Activated naive CD4-positive, alpha-beta T cell treated with anti-CD3 and anti-CD28 coated beads, Interleukin-2, amount 50 U/mL, for 24 hours (primary cell): Measurements from ENCODE around the gene MIB1.

ENCODE experiments used
- H3K27ac Mint-ChIP-seq: one replicate; pipeline ENCODE4 v1.8.0; 2021; ENCODE audit warnings: mild to moderate bottlenecking, mixed read lengths
- H3K27me3 Mint-ChIP-seq: one replicate; pipeline ENCODE4 v1.8.0; 2021; ENCODE audit warnings: mixed read lengths
- H3K36me3 Mint-ChIP-seq: one replicate; pipeline ENCODE4 v1.8.0; 2021; ENCODE audit warnings: mixed read lengths
- H3K4me1 Mint-ChIP-seq: one replicate; pipeline ENCODE4 v1.8.0; 2021; ENCODE audit warnings: mixed read lengths
- H3K4me3 Mint-ChIP-seq: one replicate; pipeline ENCODE4 v1.8.0; 2021; ENCODE audit warnings: mild to moderate bottlenecking, mixed read lengths
- H3K9me3 Mint-ChIP-seq: one replicate; pipeline ENCODE4 v1.8.0; 2021; ENCODE audit warnings: mixed read lengths

The MIB1 gene

DNA sequence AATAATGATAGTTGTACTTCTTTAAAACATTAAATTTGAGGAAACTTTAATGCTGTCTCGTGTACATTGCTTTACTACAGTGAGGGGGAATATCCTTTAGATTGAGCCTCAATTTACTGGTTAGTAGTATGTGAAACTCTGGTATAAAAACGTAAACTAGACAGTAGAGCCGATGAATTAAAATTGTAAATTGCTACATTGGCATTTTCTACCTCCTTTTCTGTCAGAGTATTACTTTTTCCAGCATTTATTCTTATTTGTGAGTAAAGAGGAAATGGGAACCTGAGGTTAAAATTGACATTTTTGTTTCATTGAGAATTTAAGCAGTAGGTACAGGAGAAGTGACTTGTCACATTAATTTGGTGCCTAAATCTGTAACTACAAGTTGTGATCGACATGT is 128.2 kb downstream of the MIB1 start:
- Mint-ChIP-seq H3K36me3 (peaks cover 20% of the 10 kb centered on the region), H3K27ac (no peak overlapping the region), H3K9me3 (no peaks in the 10 kb centered on the region), H3K4me3 (no peak overlapping the region), H3K4me1 (no peaks in the 10 kb centered on the region), H3K27me3 (no peaks in the 10 kb centered on the region)

DNA sequence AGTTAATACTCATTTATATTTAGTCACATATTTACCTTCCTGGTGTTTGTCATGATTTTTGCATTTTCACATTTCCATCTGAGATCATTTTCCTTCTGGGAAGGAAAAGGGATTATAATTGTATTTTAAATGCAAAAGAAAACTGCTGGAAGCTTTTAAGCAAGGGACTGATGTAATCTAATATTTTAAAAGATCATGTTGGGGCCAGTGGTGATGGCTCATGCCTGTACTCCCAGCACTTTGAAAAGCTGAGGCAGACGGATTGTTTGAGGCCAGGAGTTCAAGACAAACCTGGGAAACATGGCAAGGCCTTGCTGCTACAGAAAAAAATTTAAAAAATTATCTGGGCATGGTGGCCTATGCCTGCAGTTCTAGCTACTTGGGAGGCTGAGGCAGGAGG is 149.0 kb downstream of the MIB1 start:
- H3K9me3 Mint-ChIP-seq = no peaks in the 10 kb centered on the region
- H3K27me3 Mint-ChIP-seq = peaks cover 8% of the 10 kb centered on the region
- no peaks in the 10 kb centered on the region for H3K4me1 Mint-ChIP-seq
- H3K36me3 Mint-ChIP-seq = no peaks in the 10 kb centered on the region
- no peak overlapping the region for H3K27ac Mint-ChIP-seq
- H3K4me3 Mint-ChIP-seq = no peak overlapping the region

DNA sequence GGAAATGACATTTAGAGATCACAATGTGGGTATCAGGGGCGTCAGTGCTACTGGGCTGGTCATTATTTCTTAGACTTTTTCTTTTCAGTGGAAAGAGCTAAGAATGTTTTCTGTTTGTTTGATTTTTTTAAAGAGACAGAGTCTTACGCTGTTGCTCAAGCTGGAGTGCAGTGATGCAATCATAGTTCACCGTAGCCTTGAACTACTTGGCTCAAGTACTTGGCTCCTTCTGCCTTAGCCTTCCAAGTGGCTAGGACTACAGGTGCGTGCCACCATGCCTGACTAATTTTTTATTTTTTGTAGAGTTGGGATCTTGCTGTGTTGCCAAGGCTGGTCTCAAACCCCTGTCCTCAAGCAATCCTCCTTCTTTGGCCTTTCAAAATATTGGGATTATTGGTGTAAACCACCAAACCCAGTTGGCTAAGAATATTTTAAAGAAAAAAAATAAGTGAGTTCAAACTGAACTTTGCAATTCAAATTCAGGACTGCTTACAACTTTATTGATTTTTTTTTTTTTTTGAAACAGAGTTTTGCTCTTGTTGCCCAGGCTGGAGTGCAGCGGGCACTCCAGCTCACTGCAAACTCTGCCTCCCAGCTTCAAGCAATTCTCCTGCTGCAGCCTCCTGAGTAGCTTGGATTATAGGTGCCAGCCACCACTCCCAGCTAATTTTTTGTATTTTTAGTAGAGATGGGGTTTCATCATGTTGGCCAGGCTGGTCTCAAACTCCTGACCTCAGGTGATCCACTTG is 154.2 kb downstream of the MIB1 start:
- Mint-ChIP-seq H3K27me3 (peaks cover 23% of the 10 kb centered on the region), H3K4me1 (no peaks in the 10 kb centered on the region), H3K36me3 (no peaks in the 10 kb centered on the region), H3K4me3 (no peak overlapping the region), H3K9me3 (no peaks in the 10 kb centered on the region), H3K27ac (no peak overlapping the region)

DNA sequence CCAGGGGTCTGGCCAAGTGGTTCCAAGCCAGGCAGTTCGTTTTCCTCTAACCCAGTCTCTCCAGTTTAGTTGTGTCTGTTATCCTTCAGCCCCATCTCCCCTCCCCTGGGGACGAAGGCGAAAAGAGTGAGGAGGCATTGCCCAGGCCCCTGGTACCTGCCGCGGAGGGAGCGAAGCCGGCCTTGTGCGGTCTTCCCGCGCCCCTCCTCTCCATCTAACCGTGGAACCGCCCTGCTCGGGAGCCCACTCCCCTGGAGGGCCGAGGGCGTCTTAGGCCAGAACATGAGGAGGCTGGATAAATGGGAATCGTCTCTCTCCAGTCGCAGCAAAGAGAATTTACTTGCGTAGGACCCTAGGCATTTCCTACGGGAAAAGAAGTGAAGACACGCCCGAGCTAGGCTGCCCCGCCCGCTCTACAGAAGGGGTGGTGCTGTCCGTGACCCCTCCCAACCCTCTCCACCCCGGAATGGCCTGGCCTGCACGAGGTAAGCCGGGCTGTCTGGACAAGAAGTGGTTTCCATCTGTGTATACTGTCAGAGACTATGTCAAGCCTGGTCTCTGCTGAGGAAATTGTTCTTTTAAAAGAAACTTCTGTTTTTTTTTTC is 156.2 kb downstream of the MIB1 start:
- Mint-ChIP-seq H3K36me3 (no peaks in the 10 kb centered on the region), H3K4me1 (no peaks in the 10 kb centered on the region), H3K4me3 (no peak overlapping the region), H3K27ac (no peak overlapping the region), H3K9me3 (no peaks in the 10 kb centered on the region), H3K27me3 (peaks cover 20% of the 10 kb centered on the region)

DNA sequence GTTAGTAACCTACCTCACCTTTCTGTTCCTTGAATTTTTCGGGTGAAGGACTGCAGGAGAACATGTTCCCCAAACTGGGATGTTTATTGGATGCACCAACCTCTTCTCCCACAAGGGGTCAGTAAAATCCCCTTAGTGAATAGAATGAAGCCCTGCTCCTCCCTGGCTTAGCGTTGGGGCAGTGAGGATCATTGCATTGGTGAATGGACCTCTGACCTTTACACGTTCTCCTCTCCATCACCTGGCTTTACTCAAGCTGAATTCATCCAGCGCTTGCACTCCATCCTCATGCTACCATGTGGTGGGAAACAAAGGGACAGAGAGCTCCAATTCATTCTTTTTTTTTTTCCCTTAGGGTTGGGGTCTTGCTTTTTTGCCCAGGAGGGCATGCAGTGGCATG is 157.2 kb downstream of the MIB1 start:
- H3K4me3 Mint-ChIP-seq = no peak overlapping the region
- H3K4me1 Mint-ChIP-seq = no peaks in the 10 kb centered on the region
- no peaks in the 10 kb centered on the region for H3K36me3 Mint-ChIP-seq
- H3K27me3 Mint-ChIP-seq = peaks cover 23% of the 10 kb centered on the region
- no peak overlapping the region for H3K27ac Mint-ChIP-seq
- no peaks in the 10 kb centered on the region for H3K9me3 Mint-ChIP-seq

DNA sequence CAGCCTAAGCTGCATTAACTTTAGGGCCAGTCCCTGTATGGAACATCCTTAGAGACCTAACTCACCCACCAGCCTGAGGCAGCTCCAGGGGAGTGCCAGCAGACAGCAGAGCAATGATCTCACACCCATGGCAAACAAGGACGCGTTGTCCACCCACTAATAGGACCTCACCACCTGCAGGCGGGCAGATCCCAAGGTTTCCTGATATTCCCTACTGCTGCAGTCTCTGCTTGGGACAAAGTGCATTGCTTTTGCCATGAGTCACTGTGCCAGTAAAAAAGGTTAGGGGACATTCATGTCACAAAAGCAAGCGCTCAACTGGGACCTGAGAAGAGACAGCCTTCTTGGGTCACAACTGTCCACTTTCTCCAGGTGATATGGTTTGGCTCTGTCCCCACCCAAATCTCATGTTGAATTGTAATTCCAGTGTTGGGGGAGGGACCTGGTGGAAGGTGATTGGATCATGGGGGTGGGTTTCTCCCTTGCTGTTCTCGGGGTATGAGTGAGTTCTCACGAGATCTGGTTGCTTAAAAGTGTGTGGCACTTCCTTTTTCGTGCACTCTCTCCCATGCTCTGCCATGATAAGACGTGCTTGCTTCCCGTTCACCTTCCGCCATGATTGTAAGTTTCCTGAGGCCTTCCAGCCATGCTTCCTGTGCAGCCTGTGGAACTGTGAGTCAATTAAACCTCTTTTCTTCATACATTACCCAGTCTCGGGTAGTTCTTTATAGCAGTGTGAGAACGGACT is 160.2 kb downstream of the MIB1 start:
- H3K27ac Mint-ChIP-seq = no peak overlapping the region
- H3K27me3 Mint-ChIP-seq = peaks cover 25% of the 10 kb centered on the region
- H3K36me3 Mint-ChIP-seq = no peaks in the 10 kb centered on the region
- H3K4me3 Mint-ChIP-seq = no peak overlapping the region
- H3K4me1 Mint-ChIP-seq = no peaks in the 10 kb centered on the region
- no peaks in the 10 kb centered on the region for H3K9me3 Mint-ChIP-seq

DNA sequence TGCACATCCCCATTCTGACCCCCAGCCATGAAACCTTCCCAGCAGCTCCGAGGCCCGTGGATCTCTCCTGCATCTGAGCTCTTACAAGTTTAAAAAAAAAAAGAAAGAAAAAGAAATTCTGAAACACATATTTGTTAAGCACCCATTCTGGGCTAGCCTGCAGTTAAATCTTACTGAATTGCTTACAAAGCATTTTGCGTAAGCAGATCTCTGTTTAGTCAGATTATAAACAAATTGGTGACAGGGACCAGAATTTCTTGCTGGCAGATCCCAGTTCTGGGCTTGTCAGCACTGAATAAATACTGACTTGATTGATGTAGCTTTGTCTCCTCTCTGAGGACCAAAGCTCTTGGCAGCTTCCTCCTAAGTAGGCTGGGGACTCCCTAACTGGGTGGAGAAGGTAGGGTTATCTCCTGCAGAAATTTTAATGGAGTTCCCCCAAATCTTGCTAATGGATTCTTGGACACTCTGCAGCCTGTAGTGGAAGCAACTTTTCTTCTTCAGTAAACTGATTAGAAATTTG is 160.9 kb downstream of the MIB1 start:
- H3K9me3 Mint-ChIP-seq = no peaks in the 10 kb centered on the region
- H3K27ac Mint-ChIP-seq = no peak overlapping the region
- no peak overlapping the region for H3K4me3 Mint-ChIP-seq
- no peaks in the 10 kb centered on the region for H3K36me3 Mint-ChIP-seq
- no peaks in the 10 kb centered on the region for H3K4me1 Mint-ChIP-seq
- H3K27me3 Mint-ChIP-seq = peaks cover 23% of the 10 kb centered on the region

DNA sequence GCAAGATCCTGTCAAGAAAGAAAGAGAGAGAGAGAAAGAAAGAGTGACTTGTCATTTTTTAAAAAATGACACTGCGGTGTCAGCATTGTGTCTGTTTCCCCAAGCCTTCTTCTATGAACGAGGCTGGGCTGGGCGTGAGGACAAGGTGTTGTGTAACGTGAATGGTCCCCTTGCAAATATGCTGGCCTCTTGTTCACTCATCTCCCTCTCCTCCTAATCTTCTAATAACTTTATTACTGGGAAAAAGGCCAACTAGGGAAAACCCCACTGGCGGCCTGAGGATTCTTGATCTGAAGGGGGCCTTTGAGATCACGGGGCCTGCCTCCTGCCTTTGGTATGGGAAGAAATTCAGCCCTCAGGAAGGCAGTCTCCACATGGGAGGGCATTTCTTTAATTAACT is 163.1 kb downstream of the MIB1 start:
- Mint-ChIP-seq H3K4me3 (no peak overlapping the region), H3K4me1 (no peaks in the 10 kb centered on the region), H3K9me3 (no peaks in the 10 kb centered on the region), H3K27me3 (peaks cover 10% of the 10 kb centered on the region), H3K36me3 (no peaks in the 10 kb centered on the region), H3K27ac (peak overlapping the region; percentile 37)

DNA sequence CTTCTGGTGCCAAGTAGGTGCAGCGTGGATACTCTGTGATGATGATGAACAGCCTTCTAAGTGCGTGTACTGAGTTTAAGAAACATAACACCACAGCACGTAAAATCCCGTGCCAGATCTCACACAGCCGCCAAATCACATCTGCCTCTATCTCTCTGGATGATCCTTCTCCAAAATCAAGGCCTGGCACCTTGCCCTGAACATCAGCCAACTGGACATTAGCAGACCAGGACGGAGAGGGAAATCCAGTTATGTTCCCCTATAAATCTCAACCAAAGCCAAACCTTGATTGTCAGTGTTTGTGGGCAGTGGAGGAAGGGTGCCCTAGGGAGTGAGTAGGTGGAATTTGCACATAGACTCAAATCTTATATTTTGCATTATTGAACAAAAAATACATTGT is 164.3 kb downstream of the MIB1 start:
- Mint-ChIP-seq H3K4me3 (no peak overlapping the region), H3K9me3 (no peaks in the 10 kb centered on the region), H3K27me3 (peaks cover 8% of the 10 kb centered on the region)

DNA sequence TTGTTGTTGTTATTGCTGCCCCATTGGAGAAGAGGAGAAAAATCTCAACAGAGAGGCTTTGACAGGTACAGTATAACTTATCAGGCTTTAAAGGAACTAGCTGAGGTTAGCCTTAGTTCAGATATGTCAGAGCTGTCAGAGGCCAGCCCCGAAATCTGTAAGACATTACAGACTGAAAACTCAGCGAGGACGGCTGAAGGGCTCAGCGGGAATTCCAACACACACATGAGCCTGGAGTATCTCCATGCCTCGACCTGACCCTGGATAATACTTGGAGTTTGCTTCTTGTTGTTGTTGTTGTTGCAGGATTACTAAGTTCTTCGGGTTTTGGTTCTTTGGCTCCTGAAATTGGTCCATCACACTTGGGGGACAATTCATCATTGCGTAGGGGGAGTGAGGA is 166.9 kb downstream of the MIB1 start:
- Mint-ChIP-seq H3K36me3 (no peaks in the 10 kb centered on the region), H3K4me1 (no peaks in the 10 kb centered on the region), H3K9me3 (no peaks in the 10 kb centered on the region), H3K27me3 (peaks cover 4% of the 10 kb centered on the region), H3K4me3 (no peak overlapping the region), H3K27ac (no peak overlapping the region)

More for the DNA sequence above, 164.3 kb downstream of the MIB1 start:
- Mint-ChIP-seq H3K36me3 (no peaks in the 10 kb centered on the region), H3K27ac (no peak overlapping the region), H3K4me1 (no peaks in the 10 kb centered on the region)

DNA sequence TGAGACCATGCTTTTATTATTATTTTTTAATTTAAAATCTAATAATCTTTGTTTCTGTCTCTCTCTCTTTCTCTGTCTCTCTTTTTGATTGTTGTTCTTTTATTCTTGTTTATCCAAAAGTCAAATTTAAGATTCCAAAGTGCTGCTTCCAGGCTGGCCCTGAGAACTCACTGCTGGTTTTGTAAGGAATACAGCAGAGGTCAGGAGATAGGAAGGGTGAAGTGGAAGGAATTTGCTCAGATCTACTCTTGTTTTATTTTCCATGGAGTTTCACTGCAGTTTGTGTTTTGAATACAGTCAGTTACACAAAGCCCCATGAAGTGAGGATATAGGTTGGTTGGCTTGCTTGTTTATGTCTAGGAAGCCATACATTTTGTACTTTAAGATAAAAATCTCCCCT is 168.1 kb downstream of the MIB1 start:
- Mint-ChIP-seq H3K27me3 (peaks cover 3% of the 10 kb centered on the region), H3K4me3 (no peak overlapping the region), H3K9me3 (no peaks in the 10 kb centered on the region), H3K27ac (no peak overlapping the region), H3K4me1 (no peaks in the 10 kb centered on the region), H3K36me3 (no peaks in the 10 kb centered on the region)

DNA sequence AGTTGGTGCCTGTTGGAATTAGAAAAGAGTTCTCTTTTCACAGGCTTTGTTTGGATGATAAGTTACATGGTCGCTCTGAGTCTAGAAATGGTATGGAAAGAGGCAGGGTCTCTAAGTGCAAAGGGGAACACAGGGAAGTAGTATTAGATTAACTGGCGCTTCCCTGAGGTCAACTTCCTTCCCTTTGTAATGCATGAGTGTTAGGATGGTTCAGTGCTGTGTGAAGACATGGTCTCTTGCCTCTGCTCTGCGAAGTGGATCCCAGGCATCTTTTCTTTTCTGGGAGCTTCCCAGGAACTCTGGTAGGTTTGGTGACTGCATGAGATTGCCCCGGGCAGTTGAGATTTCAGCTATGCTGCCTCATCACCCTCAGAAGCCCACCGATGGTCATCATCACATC is 170.3 kb downstream of the MIB1 start:
- Mint-ChIP-seq H3K4me3 (no peak overlapping the region), H3K36me3 (no peaks in the 10 kb centered on the region), H3K27ac (no peak overlapping the region), H3K4me1 (no peaks in the 10 kb centered on the region), H3K9me3 (no peaks in the 10 kb centered on the region), H3K27me3 (no peaks in the 10 kb centered on the region)

DNA sequence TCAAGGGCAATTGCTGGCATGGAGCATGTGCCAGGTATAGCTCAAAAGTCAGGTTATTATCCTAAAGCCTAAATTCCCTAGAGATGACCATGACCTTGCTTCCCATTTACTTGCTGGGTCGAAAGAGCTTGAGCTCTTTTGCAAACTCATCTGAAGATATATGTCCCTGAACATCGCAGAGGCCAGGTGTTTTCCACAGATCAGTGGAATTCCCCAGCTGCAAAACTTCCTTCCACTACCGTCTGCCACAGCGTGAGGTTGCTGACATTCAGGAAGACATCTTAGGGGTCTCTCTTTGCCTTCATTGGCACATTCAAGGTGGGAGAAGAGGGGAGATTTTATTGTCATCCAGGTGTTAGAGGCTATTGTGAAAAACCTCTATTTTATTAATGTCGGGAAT is 171.0 kb downstream of the MIB1 start:
- H3K4me1 Mint-ChIP-seq = no peaks in the 10 kb centered on the region
- no peaks in the 10 kb centered on the region for H3K36me3 Mint-ChIP-seq
- no peak overlapping the region for H3K4me3 Mint-ChIP-seq
- no peaks in the 10 kb centered on the region for H3K27me3 Mint-ChIP-seq
- no peak overlapping the region for H3K27ac Mint-ChIP-seq
- no peaks in the 10 kb centered on the region for H3K9me3 Mint-ChIP-seq

DNA sequence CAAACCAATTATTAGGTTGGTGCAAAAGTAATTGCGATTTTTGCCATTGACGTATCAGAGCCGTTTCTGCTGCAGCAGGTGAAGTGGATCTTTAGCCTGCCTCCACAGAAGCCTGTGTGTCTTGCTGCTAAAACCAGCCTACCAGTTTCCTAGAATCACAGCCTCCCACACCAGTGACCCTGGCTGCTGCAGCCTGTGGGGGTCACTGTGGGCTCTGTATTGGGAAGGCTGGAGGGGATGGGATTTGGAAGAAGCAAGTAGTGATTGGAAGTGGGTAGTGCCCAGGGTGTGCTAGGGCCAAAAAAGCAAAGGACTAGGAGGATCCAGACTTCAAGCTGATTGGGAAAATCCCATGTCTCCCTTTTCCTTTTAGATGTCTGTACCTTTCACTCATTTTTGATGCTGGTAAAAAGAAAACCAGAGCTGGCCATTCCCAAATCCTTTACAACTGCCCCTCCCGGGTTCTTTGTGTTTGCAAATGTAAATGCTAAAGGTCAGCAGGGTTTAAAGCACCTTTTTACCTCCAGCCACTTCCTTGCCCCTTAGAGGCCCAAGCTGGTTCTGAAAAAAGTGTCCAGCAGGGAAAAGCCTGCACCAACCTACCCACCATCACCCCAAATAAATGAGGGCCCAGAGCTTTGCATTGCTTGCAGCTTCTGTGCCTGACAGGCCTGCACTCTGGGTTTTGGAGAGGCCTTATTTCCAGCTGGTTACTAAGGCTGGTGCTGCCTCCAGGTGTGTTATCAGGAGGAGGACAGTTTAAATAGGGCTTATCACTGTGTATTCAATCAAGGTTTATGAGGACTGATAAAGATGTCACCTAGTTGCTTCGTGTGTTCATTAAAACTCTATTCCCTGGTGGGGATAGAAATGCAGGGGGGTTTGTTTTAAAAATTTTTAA is 172.0 kb downstream of the MIB1 start:
- no peak overlapping the region for H3K4me3 Mint-ChIP-seq
- H3K9me3 Mint-ChIP-seq = no peaks in the 10 kb centered on the region
- H3K27me3 Mint-ChIP-seq = no peaks in the 10 kb centered on the region
- H3K36me3 Mint-ChIP-seq = no peaks in the 10 kb centered on the region
- H3K27ac Mint-ChIP-seq = no peak overlapping the region
- H3K4me1 Mint-ChIP-seq = no peaks in the 10 kb centered on the region

DNA sequence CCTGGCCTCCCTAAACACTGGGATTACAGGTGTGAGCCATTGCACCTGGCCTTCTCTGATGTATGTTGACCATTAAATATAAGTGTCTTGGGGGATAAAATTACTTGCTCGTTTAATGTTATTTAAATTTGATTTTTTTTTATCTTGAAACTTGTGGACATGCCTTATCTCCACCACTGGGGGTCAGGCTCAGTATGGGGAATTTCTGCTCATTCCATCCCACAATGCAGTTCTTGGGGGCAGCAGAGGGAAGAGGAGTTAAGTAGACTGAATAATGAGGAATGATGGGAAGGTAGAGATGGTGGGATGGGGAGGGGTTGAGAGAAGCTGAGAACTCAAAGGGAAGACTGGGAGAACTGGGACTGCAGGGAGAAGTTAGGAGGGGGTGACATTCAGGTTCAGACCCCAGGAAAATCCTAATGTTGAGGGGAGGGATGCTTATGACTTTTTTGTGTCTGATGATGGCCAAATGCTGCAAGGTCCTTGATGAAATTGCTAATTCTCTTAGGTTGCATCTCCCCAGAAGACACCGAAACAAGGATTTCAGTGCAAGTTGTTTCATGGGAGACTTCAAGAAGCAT is 174.2 kb downstream of the MIB1 start:
- Mint-ChIP-seq H3K27ac (no peak overlapping the region), H3K4me1 (no peaks in the 10 kb centered on the region), H3K9me3 (no peaks in the 10 kb centered on the region), H3K4me3 (no peak overlapping the region), H3K27me3 (no peaks in the 10 kb centered on the region), H3K36me3 (no peaks in the 10 kb centered on the region)
